ENCODE data around the gene ARID5A. TPM values are rescaled to one million over a fixed set of nuclear protein-coding genes. Genes with fewer than 3 reads are reported as not detected.

The ARID5A gene
- total and polyA plus RNA-seq, 2 of the 13 experiments (the other 11 are each of a cell fraction or from before 2014, with no cell fraction given): 6.0 to 9.5 TPM

DNA sequence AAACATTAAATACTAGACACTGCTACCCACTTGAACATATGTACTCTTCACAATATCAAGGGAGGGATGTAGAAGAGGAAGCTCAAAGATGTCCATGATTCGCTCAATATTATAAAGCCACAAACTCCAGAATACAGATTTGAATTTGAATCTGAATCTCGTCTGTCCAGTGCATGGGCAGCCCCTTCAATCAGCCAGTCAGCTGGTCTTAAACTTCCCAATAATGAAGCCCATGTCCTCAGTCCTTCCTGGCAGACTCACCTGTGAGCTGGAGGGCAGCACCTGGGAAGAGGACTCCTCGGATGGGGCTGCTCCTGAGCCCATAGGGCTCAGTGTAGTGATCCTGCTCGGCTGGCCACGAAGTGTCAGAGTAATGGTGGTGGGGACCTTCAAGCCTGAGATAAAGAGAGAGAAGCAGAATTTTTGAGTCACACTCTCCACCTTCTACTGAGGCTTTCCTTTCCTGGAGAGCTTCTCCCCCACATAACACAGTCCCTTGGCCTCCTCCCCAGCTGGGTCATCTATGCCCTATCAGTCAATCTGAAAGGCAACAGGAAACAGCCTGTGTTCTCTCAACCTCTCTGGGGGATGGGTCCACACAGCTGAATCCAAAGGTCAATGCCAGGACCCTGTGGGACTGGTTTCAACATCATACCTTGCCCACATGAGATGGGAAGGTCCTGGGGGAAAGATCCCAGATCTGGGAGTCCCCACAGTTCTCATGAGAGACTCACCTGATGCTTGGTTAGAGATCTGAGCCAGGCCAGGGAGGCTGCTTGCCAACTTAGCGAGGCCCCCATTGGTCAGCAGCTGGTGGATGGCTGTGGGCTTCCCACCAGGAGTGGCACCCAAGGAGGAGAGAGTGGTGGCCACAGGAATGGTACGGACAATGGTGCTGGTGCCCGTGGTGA lies 65.1 kb downstream of the ARID5A start (continued):
- TF ChIP-seq, protein P1, sequence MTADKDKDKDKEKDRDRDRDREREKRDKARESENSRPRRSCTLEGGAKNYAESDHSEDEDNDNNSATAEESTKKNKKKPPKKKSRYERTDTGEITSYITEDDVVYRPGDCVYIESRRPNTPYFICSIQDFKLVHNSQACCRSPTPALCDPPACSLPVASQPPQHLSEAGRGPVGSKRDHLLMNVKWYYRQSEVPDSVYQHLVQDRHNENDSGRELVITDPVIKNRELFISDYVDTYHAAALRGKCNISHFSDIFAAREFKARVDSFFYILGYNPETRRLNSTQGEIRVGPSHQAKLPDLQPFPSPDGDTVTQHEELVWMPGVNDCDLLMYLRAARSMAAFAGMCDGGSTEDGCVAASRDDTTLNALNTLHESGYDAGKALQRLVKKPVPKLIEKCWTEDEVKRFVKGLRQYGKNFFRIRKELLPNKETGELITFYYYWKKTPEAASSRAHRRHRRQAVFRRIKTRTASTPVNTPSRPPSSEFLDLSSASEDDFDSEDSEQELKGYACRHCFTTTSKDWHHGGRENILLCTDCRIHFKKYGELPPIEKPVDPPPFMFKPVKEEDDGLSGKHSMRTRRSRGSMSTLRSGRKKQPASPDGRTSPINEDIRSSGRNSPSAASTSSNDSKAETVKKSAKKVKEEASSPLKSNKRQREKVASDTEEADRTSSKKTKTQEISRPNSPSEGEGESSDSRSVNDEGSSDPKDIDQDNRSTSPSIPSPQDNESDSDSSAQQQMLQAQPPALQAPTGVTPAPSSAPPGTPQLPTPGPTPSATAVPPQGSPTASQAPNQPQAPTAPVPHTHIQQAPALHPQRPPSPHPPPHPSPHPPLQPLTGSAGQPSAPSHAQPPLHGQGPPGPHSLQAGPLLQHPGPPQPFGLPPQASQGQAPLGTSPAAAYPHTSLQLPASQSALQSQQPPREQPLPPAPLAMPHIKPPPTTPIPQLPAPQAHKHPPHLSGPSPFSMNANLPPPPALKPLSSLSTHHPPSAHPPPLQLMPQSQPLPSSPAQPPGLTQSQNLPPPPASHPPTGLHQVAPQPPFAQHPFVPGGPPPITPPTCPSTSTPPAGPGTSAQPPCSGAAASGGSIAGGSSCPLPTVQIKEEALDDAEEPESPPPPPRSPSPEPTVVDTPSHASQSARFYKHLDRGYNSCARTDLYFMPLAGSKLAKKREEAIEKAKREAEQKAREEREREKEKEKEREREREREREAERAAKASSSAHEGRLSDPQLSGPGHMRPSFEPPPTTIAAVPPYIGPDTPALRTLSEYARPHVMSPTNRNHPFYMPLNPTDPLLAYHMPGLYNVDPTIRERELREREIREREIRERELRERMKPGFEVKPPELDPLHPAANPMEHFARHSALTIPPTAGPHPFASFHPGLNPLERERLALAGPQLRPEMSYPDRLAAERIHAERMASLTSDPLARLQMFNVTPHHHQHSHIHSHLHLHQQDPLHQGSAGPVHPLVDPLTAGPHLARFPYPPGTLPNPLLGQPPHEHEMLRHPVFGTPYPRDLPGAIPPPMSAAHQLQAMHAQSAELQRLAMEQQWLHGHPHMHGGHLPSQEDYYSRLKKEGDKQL (CRISPR knock-in tag; IDR thresholded peaks at IDR 0.05; ENCODE audit: low read depth): peak; percentile 81
- TF ChIP-seq, protein P2, sequence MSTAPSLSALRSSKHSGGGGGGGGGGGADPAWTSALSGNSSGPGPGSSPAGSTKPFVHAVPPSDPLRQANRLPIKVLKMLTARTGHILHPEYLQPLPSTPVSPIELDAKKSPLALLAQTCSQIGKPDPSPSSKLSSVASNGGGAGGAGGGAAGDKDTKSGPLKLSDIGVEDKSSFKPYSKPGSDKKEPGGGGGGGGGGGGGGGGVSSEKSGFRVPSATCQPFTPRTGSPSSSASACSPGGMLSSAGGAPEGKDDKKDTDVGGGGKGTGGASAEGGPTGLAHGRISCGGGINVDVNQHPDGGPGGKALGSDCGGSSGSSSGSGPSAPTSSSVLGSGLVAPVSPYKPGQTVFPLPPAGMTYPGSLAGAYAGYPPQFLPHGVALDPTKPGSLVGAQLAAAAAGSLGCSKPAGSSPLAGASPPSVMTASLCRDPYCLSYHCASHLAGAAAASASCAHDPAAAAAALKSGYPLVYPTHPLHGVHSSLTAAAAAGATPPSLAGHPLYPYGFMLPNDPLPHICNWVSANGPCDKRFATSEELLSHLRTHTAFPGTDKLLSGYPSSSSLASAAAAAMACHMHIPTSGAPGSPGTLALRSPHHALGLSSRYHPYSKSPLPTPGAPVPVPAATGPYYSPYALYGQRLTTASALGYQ (CRISPR knock-in tag; IDR thresholded peaks at IDR 0.05): peak; percentile 85
- peak; percentile 86 for TF ChIP-seq ZMYM4 (CRISPR knock-in tag; IDR thresholded peaks at IDR 0.05)
- TF ChIP-seq PAF1 (CRISPR knock-in tag; IDR thresholded peaks at IDR 0.05): no peak
- TF ChIP-seq HOXA5 (CRISPR knock-in tag; IDR thresholded peaks at IDR 0.05): peak; percentile 83; the same call in 1 of the 2 replicates
- no peak for TF ChIP-seq ZNF296 (CRISPR knock-in tag; conservative IDR thresholded peaks at IDR 0.05)
- TF ChIP-seq, protein P3, sequence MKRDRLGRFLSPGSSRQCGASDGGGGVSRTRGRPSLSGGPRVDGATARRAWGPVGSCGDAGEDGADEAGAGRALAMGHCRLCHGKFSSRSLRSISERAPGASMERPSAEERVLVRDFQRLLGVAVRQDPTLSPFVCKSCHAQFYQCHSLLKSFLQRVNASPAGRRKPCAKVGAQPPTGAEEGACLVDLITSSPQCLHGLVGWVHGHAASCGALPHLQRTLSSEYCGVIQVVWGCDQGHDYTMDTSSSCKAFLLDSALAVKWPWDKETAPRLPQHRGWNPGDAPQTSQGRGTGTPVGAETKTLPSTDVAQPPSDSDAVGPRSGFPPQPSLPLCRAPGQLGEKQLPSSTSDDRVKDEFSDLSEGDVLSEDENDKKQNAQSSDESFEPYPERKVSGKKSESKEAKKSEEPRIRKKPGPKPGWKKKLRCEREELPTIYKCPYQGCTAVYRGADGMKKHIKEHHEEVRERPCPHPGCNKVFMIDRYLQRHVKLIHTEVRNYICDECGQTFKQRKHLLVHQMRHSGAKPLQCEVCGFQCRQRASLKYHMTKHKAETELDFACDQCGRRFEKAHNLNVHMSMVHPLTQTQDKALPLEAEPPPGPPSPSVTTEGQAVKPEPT (CRISPR knock-in tag; IDR thresholded peaks at IDR 0.05; ENCODE audit: low read depth): 0 out of 2 replicates have a peak, but pooled peaks have one; percentile 89
- TF ChIP-seq, protein P4, sequence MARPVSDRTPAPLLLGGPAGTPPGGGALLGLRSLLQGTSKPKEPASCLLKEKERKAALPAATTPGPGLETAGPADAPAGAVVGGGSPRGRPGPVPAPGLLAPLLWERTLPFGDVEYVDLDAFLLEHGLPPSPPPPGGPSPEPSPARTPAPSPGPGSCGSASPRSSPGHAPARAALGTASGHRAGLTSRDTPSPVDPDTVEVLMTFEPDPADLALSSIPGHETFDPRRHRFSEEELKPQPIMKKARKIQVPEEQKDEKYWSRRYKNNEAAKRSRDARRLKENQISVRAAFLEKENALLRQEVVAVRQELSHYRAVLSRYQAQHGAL (CRISPR knock-in tag; IDR thresholded peaks at IDR 0.05; ENCODE audit: not compliant biosample characterization): no peak
- peak; percentile 42; the same call in 1 of the 2 replicates for TF ChIP-seq SMC3 (IDR thresholded peaks at IDR 0.05; ENCODE audit: low read length)
- TF ChIP-seq ZFP36L1 (CRISPR knock-in tag; IDR thresholded peaks at IDR 0.05): peak; percentile 88; the same call in 1 of the 2 replicates
- peak; percentile 96 for TF ChIP-seq KDM6A (CRISPR knock-in tag; IDR thresholded peaks at IDR 0.05; ENCODE audit: low read depth)
- peak; percentile 88 for TF ChIP-seq ZNF124 (CRISPR knock-in tag; IDR thresholded peaks at IDR 0.05)
- TF ChIP-seq TARDBP (CRISPR knock-in tag; IDR thresholded peaks at IDR 0.05): peak; percentile 96
- TF ChIP-seq ETV5 (CRISPR knock-in tag; IDR thresholded peaks at IDR 0.05; ENCODE audit: borderline replicate concordance): peak; percentile 98
- TF ChIP-seq, protein P5, sequence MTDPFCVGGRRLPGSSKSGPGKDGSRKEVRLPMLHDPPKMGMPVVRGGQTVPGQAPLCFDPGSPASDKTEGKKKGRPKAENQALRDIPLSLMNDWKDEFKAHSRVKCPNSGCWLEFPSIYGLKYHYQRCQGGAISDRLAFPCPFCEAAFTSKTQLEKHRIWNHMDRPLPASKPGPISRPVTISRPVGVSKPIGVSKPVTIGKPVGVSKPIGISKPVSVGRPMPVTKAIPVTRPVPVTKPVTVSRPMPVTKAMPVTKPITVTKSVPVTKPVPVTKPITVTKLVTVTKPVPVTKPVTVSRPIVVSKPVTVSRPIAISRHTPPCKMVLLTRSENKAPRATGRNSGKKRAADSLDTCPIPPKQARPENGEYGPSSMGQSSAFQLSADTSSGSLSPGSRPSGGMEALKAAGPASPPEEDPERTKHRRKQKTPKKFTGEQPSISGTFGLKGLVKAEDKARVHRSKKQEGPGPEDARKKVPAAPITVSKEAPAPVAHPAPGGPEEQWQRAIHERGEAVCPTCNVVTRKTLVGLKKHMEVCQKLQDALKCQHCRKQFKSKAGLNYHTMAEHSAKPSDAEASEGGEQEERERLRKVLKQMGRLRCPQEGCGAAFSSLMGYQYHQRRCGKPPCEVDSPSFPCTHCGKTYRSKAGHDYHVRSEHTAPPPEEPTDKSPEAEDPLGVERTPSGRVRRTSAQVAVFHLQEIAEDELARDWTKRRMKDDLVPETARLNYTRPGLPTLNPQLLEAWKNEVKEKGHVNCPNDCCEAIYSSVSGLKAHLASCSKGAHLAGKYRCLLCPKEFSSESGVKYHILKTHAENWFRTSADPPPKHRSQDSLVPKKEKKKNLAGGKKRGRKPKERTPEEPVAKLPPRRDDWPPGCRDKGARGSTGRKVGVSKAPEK (CRISPR knock-in tag; IDR thresholded peaks at IDR 0.05; ENCODE audit: borderline replicate concordance): no peak
